Bone marrow (tissue), 2 donors: ENCODE measurements around the gene ETAA1.
A peak's percentile ranks its signal among the peaks of the same experiment; 100 is the strongest.

Experiments
- DNase-seq, 2 donors: peaks; one replicate each; lab custom pipeline; 2025; lab: John Stamatoyannopoulos, UW

Gene ETAA1

GRCh38 chr2:67397143-67397986 is at the start of gene ETAA1:
Gene ETAA1, plus strand, starts transcription at chr2:67397333. Its CDS starts 116 bp downstream, at chr2:67397449.
- DNase-seq, result peak; percentile 80 to 92

GRCh38 chr2:67366832-67367412 is 30.2 kb upstream of the ETAA1 start:
- no peak for DNase-seq

GRCh38 chr2:67374481-67374880 is 22.7 kb upstream of the ETAA1 start:
- no peak for DNase-seq

GRCh38 chr2:67374949-67375348 is 22.2 kb upstream of the ETAA1 start:
- DNase-seq, result no peak

GRCh38 chr2:67378555-67378954 is 18.6 kb upstream of the ETAA1 start:
- DNase-seq, result no peak

- DNase-seq, result no peak
Measured at GRCh38 chr2:67379048-67379447, 18.1 kb upstream of the ETAA1 start.

- DNase-seq, result no peak
Measured at GRCh38 chr2:67384123-67384822, 12.9 kb upstream of the ETAA1 start.

- DNase-seq, result no peak
Measured at GRCh38 chr2:67388680-67389079, 8.5 kb upstream of the ETAA1 start.

GRCh38 chr2:67389286-67389685 is 7.8 kb upstream of the ETAA1 start:
- no peak for DNase-seq

- no peak for DNase-seq
Measured at GRCh38 chr2:67389788-67390187, 7.3 kb upstream of the ETAA1 start.

- no peak for DNase-seq
Measured at GRCh38 chr2:67393237-67393636, 3.9 kb upstream of the ETAA1 start.

- DNase-seq, result no peak
Measured at GRCh38 chr2:67394734-67395133, 2.4 kb upstream of the ETAA1 start.

- no peak for DNase-seq
Measured at GRCh38 chr2:67399144-67399543, 2.0 kb downstream of the ETAA1 start.

GRCh38 chr2:67399831-67400489 is 2.8 kb downstream of the ETAA1 start:
- no peak for DNase-seq

- no peak for DNase-seq
Measured at GRCh38 chr2:67400560-67401485, 3.7 kb downstream of the ETAA1 start.

GRCh38 chr2:67408346-67408745 is 11.2 kb downstream of the ETAA1 start:
- no peak for DNase-seq

GRCh38 chr2:67412424-67412823 is 15.3 kb downstream of the ETAA1 start:
- DNase-seq, result no peak

GRCh38 chr2:67414867-67415266 is 17.7 kb downstream of the ETAA1 start:
- DNase-seq, result no peak

- no peak for DNase-seq
Measured at GRCh38 chr2:67416136-67416535, 19.0 kb downstream of the ETAA1 start.

- DNase-seq, result no peak
Measured at GRCh38 chr2:67423489-67423888, 26.4 kb downstream of the ETAA1 start.

GRCh38 chr2:67436221-67436620 is 39.1 kb downstream of the ETAA1 start:
- no peak for DNase-seq
